B cell (primary cell): ENCODE data around the gene REV1. TPM values are rescaled to one million over a fixed set of nuclear protein-coding genes. Genes with fewer than 3 reads are reported as not detected.

ENCODE experiments used
- ATAC-seq: fragments of 200-7000 bp; cut with Tn5 transposase; one replicate; pipeline ENCODE4 v1.10.0; 2021; ENCODE audit warnings: low read depth, mild to moderate bottlenecking, moderate number of reproducible peaks, moderate library complexity
- CTCF ChIA-PET: fragments of 350-600 bp; sonication (Branson Sonifier 250); formaldehyde crosslinking; loops from one replicate; lab custom pipeline; 2021; ENCODE audit warnings: antibody characterized with exemption, inconsistent platforms; lab: Charles Lee
- POLR2A ChIA-PET: fragments of 350-600 bp; sonication (Branson Sonifier 250); formaldehyde crosslinking; loops from one replicate; lab custom pipeline; 2021; ENCODE audit warnings: antibody characterized with exemption; lab: Charles Lee
- DNase-seq: peaks from one replicate; pipeline ENCODE4 v3.0.0; 2013
- H2AFZ ChIP-seq: 2 replicates; pipeline ENCODE4 v1.6.1; 2012; ENCODE audit warnings: mild to moderate bottlenecking, low read depth, low read length; ENCODE audit not compliant: insufficient read depth, poor library complexity, severe bottlenecking
- H3K27ac ChIP-seq, 2 donors: 1 replicate in 1 of 2; 2 replicates in 1 of 2; pipeline ENCODE4 v1.5.1; 2012 to 2013; ENCODE audit warnings: low read length in 2 of 2, mild to moderate bottlenecking in 2 of 2, moderate library complexity in 1 of 2
- H3K27me3 ChIP-seq, 4 experiments: fragments of 200-600 bp in 1 of 4; sonication (generic) in 1 of 4; replicated peaks in 1 of 4; 1 replicate in 2 of 4; 2 replicates in 2 of 4; pipeline versions ENCODE4 v1.6.1 to v1.7.0; 2013 to 2016; ENCODE audit warnings: low read length in 3 of 4, mild to moderate bottlenecking in 2 of 4, mixed read lengths in 1 of 4, moderate library complexity in 1 of 4; ENCODE audit not compliant: insufficient read depth in 4 of 4, control insufficient read depth in 3 of 4; ENCODE audit errors: control extremely low read depth in 1 of 4
- H3K36me3 ChIP-seq, 2 experiments: replicated peaks in 1 of 2; 1 replicate in 1 of 2; 2 replicates in 1 of 2; pipeline versions ENCODE4 v1.6.1 to v1.7.1; 2013; ENCODE audit warnings: low read length in 1 of 2; ENCODE audit not compliant: insufficient read depth in 2 of 2, control insufficient read depth in 1 of 2; ENCODE audit errors: control extremely low read depth in 1 of 2, extremely low read depth in 1 of 2
- H3K4me1 ChIP-seq, 2 donors: fragments of 200-600 bp in 1 of 2; sonication (generic) in 1 of 2; 1 replicate in 1 of 2; 2 replicates in 1 of 2; pipeline versions ENCODE4 v1.5.1 to v1.6.1; 2013 to 2017; ENCODE audit warnings: low read length in 2 of 2; ENCODE audit not compliant: control insufficient read depth in 2 of 2, insufficient read depth in 2 of 2
- H3K4me2 ChIP-seq: replicated peaks from 2 replicates; pipeline ENCODE3; 2012; ENCODE audit warnings: mild to moderate bottlenecking, low read depth, low read length; ENCODE audit not compliant: poor library complexity, severe bottlenecking
- H3K4me3 ChIP-seq, 5 experiments: fragments of 200-600 bp in 1 of 5; sonication (generic) in 1 of 5; 1 replicate in 3 of 5; 2 replicates in 2 of 5; pipeline versions ENCODE4 v1.5.1 to v1.7.0; 2011 to 2016; ENCODE audit warnings: low read length in 4 of 5, mild to moderate bottlenecking in 4 of 5, low read depth in 2 of 5, control low read depth in 1 of 5, moderate library complexity in 1 of 5; ENCODE audit not compliant: insufficient read depth in 1 of 5; ENCODE audit errors: control extremely low read depth in 1 of 5, extremely low read depth in 1 of 5
- H3K79me2 ChIP-seq: fragments of 200-600 bp; sonication (generic); one replicate; pipeline ENCODE4 v1.6.0; 2016; ENCODE audit warnings: low read length; ENCODE audit not compliant: control insufficient read depth, insufficient read depth
- H3K9ac ChIP-seq: fragments of 200-600 bp; sonication (generic); 2 replicates; pipeline ENCODE4 v1.6.1; 2017; ENCODE audit warnings: mild to moderate bottlenecking, low read length, moderate library complexity
- H3K9me3 ChIP-seq, 3 donors: one replicate each; pipeline versions ENCODE4 v1.6.1 to v1.7.1; 2013; ENCODE audit warnings: low read length in 2 of 3; ENCODE audit not compliant: control insufficient read depth in 2 of 3, insufficient read depth in 1 of 3; ENCODE audit errors: control extremely low read depth in 1 of 3
- H4K20me1 ChIP-seq: 2 replicates; pipeline ENCODE4 v1.6.0; 2012; ENCODE audit warnings: mild to moderate bottlenecking, low read length; ENCODE audit not compliant: insufficient read depth, control insufficient read depth, poor library complexity, severe bottlenecking
- H3K27ac Mint-ChIP-seq: one replicate; pipeline ENCODE4 v1.8.0; 2021; ENCODE audit warnings: mixed read lengths
- H3K27me3 Mint-ChIP-seq: one replicate; pipeline ENCODE4 v1.8.0; 2021; ENCODE audit warnings: mixed read lengths
- H3K4me1 Mint-ChIP-seq: one replicate; pipeline ENCODE4 v1.8.0; 2021; ENCODE audit warnings: mixed read lengths
- H3K4me3 Mint-ChIP-seq: one replicate; pipeline ENCODE4 v1.8.0; 2021; ENCODE audit warnings: mixed read lengths
- H3K9me3 Mint-ChIP-seq: one replicate; pipeline ENCODE4 v1.8.0; 2022; ENCODE audit warnings: mixed read lengths; ENCODE audit not compliant: insufficient read depth
- EZH2 ChIP-seq: IDR thresholded peaks from 2 replicates; pipeline ENCODE4 v1.6.1; 2012; ENCODE audit warnings: borderline replicate concordance, low read depth, mild to moderate bottlenecking, moderate library complexity, low read length; ENCODE audit not compliant: insufficient read depth, poor library complexity, severe bottlenecking
- WGBS: methylation state at CpG from one replicate; pipeline ENCODE4 v1.1.5; 2013; ENCODE audit warnings: missing lambda C conversion rate; ENCODE audit not compliant: insufficient coverage; 5-methylcytosine and 5-hydroxymethylcytosine counted together
- intact Hi-C: fragments of 100-400 bp; cut with micrococcal nuclease; formaldehyde crosslinking; loops from one replicate; pipeline ENCODE4 v1.10.0; 2022
- polyA plus RNA-seq: library from polyadenylated mRNA; depleted of rRNA; stranded (reverse); fragments of >200 nt; gene quantifications from 2 replicates; pipeline ENCODE4 v1.2.3, GENCODE V29; 2012
- total RNA-seq, 2 donors: library from RNA; stranded (reverse); fragments of 120-200 nt in 1 of 2; gene quantifications; 1 replicate in 1 of 2; 2 replicates in 1 of 2; pipeline versions ENCODE4 v1.2.3 to v1.2.4, GENCODE V29; 2013 to 2022
- TF ChIP-seq, protein P1 (sequence below): fragments of 200-600 bp; IDR thresholded peaks from one replicate; pipeline ENCODE4 v1.8.0; 2022; ENCODE audit warnings: antibody characterized with exemption, mild to moderate bottlenecking

REV1 gene
- total and polyA plus RNA-seq, 2 donors (not counting 1 experiment from before 2014, with no cell fraction given): 25.4 to 70.5 TPM

DNA sequence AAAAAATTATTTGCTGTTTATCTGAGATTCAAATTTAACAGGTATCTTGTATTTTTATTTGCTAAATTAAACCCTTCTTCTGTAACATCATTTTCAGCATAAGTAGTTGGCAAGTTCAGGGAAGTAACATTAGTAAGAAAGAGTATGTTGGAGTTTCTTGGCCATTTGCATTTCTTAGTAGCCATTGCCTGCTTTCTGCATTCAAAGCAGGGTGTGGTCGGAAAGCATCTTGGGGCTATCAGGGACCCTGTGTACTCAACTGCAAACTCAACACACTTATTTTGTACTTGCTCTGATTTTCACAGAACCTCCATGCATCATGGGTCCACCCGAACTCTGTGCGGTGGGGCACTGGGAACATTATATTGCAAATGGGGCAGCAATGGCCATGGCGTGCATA is 30.4 kb upstream of the REV1 start:
- no peaks in the 10 kb centered on the region for H4K20me1 ChIP-seq
- H3K79me2 ChIP-seq: no peaks in the 10 kb centered on the region
- Mint-ChIP-seq H3K9me3 (no peaks in the 10 kb centered on the region), H3K4me3 (no peak overlapping the region), H3K4me1 (no peaks in the 10 kb centered on the region), H3K27ac (no peak overlapping the region), H3K27me3 (peaks cover 16% of the 10 kb centered on the region)
- intact Hi-C loops: no loop called here
- H3K4me1 ChIP-seq: no peaks in the 10 kb centered on the region
- CTCF ChIA-PET: no interaction called here
- ATAC-seq (no peak), DNase-seq (no peak)
- H3K36me3 ChIP-seq: no peaks in the 10 kb centered on the region
- no peak overlapping the region for H2AFZ ChIP-seq
- 97% methylated on average over 4 of the region's 4 CpGs for WGBS
- no peaks in the 10 kb centered on the region for H3K9me3 ChIP-seq
- no peak for TF ChIP-seq EZH2
- TF ChIP-seq, protein P1, sequence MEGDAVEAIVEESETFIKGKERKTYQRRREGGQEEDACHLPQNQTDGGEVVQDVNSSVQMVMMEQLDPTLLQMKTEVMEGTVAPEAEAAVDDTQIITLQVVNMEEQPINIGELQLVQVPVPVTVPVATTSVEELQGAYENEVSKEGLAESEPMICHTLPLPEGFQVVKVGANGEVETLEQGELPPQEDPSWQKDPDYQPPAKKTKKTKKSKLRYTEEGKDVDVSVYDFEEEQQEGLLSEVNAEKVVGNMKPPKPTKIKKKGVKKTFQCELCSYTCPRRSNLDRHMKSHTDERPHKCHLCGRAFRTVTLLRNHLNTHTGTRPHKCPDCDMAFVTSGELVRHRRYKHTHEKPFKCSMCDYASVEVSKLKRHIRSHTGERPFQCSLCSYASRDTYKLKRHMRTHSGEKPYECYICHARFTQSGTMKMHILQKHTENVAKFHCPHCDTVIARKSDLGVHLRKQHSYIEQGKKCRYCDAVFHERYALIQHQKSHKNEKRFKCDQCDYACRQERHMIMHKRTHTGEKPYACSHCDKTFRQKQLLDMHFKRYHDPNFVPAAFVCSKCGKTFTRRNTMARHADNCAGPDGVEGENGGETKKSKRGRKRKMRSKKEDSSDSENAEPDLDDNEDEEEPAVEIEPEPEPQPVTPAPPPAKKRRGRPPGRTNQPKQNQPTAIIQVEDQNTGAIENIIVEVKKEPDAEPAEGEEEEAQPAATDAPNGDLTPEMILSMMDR: no peak
- no peak overlapping the region for H3K9ac ChIP-seq
- no peak overlapping the region for H3K4me3 ChIP-seq
- no peak overlapping the region for H3K27ac ChIP-seq
- POLR2A ChIA-PET: no interaction called here
- H3K27me3 ChIP-seq: peaks cover 0 to 13% (median 1%) of the 10 kb centered on the region in 4 experiments
- no peak overlapping the region for H3K4me2 ChIP-seq

DNA sequence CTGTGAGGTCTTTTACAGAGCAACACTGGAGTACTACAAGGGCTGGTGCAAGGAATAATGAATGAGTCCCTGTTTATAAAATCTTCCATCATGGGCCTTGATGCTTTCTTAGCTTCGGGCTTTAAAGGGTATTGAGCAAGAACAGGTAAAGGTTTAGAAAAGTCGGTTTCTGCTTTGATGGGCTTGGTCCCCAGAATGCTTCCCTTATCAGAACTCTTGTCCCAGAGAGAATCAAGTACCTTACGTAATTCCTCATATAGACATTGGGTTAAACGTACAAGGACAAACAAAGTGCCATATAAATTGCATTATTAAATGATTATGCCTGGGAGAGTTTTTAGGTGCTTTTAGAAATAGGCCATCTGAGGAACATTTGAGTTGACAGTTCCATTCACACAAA is 24.5 kb upstream of the REV1 start:
- Mint-ChIP-seq H3K4me3 (no peak overlapping the region), H3K27ac (no peak overlapping the region), H3K4me1 (no peaks in the 10 kb centered on the region), H3K27me3 (peaks cover 9% of the 10 kb centered on the region), H3K9me3 (no peaks in the 10 kb centered on the region)
- Histone ChIP-seq H3K4me1 (no peaks in the 10 kb centered on the region), H3K4me3 (no peak overlapping the region), H3K9ac (no peak overlapping the region), H3K27me3 (peaks cover 0 to 8% (median 0%) of the 10 kb centered on the region in 4 experiments), H3K27ac (no peak overlapping the region), H3K9me3 (no peaks in the 10 kb centered on the region), H4K20me1 (no peaks in the 10 kb centered on the region), H3K79me2 (no peaks in the 10 kb centered on the region), H3K4me2 (no peak overlapping the region), H2AFZ (no peak overlapping the region), H3K36me3 (no peaks in the 10 kb centered on the region)
- no peak for ATAC-seq
- TF ChIP-seq, protein P1: no peak
- no peak for TF ChIP-seq EZH2
- 86% methylated on average over 1 of the region's 4 CpGs for WGBS
- ChIA-PET CTCF (no interaction called here), POLR2A (no interaction called here)
- intact Hi-C loops: no loop called here
- no peak for DNase-seq
